ENCODE results near the gene KIF3B. TPM values are rescaled to one million over a fixed set of nuclear protein-coding genes. Genes with fewer than 3 reads are reported as not detected.
"Not testable (repeated sequence)": the region's sequence is repeated elsewhere in the genome, so short reads cannot be mapped to it uniquely, and the experiment has no call there.

KIF3B gene
- total RNA-seq, 1 donor from 2014 or later = 16.0 TPM

GRCh38 chr20:32355907-32356621 is 78.6 kb downstream of the KIF3B start:
- DNase-seq (ENCODE audit: low read depth) = peak; percentile 62

- no peak for DNase-seq (ENCODE audit: low read depth)
Observed at GRCh38 chr20:32356622-32357374, 79.3 kb downstream of the KIF3B start.

GRCh38 chr20:32357375-32357868 is 80.0 kb downstream of the KIF3B start:
- DNase-seq (ENCODE audit: low read depth) = no peak

GRCh38 chr20:32357869-32358631 is 80.6 kb downstream of the KIF3B start, which contains the start of gene ASXL1:
ASXL1 (plus strand) TSS chr20:32358331; CDS start chr20:32358776, 445 bp downstream.
- DNase-seq (ENCODE audit: low read depth) = peak; percentile 99

- DNase-seq (ENCODE audit: low read depth) = no peak
Observed at GRCh38 chr20:32358632-32358882, 81.1 kb downstream of the KIF3B start.

- peak; percentile 60 for DNase-seq (ENCODE audit: low read depth)
Observed at GRCh38 chr20:32358883-32359632, 81.6 kb downstream of the KIF3B start.

GRCh38 chr20:32359633-32360332 is 82.3 kb downstream of the KIF3B start:
- DNase-seq (ENCODE audit: low read depth) = peak; percentile 33

GRCh38 chr20:32360333-32360634 is 82.8 kb downstream of the KIF3B start:
- no peak for DNase-seq (ENCODE audit: low read depth)

- DNase-seq (ENCODE audit: low read depth) = no peak
Observed at GRCh38 chr20:32362901-32363364, 85.5 kb downstream of the KIF3B start.

GRCh38 chr20:32363492-32363891 is 86.0 kb downstream of the KIF3B start:
- DNase-seq (ENCODE audit: low read depth) = no peak

- no peak for DNase-seq (ENCODE audit: low read depth)
Observed at GRCh38 chr20:32364554-32365208, 87.2 kb downstream of the KIF3B start.

- no peak for DNase-seq (ENCODE audit: low read depth)
Observed at GRCh38 chr20:32365564-32365963, 88.1 kb downstream of the KIF3B start.

GRCh38 chr20:32366380-32366779 is 88.9 kb downstream of the KIF3B start:
- no peak for DNase-seq (ENCODE audit: low read depth)

GRCh38 chr20:32368323-32368722 is 90.9 kb downstream of the KIF3B start:
- DNase-seq (ENCODE audit: low read depth) = no peak

- no peak for DNase-seq (ENCODE audit: low read depth)
Observed at GRCh38 chr20:32368925-32369324, 91.5 kb downstream of the KIF3B start.

GRCh38 chr20:32370897-32371296 is 93.4 kb downstream of the KIF3B start:
- DNase-seq (ENCODE audit: low read depth) = no peak

GRCh38 chr20:32378461-32378860 is 101.0 kb downstream of the KIF3B start:
- DNase-seq (ENCODE audit: low read depth) = no peak

- not testable (repeated sequence) for DNase-seq (ENCODE audit: low read depth)
Observed at GRCh38 chr20:32380037-32380436, 102.6 kb downstream of the KIF3B start.

- no peak for DNase-seq (ENCODE audit: low read depth)
Observed at GRCh38 chr20:32380745-32381144, 103.3 kb downstream of the KIF3B start.
